Astrocyte of the cerebellum (primary cell): ENCODE results near the gene UBQLN1.

ENCODE experiments used
- DNase-seq: peaks from one replicate; pipeline ENCODE4 v3.0.0-alpha.2; 2011; ENCODE audit warnings: low read depth
- H3K4me3 ChIP-seq: 2 replicates; pipeline ENCODE4 v1.5.1; 2011; ENCODE audit warnings: mild to moderate bottlenecking, low read depth, low read length, moderate library complexity
- in situ Hi-C: cut with HindIII; loops from 2 replicates; pipeline ENCODE4 v1.10.0; 2017; ENCODE audit warnings: low sequenced_read_pairs
- TF ChIP-seq, protein P1 (sequence below): IDR thresholded peaks from 2 replicates; pipeline ENCODE4 v1.5.1; 2012; ENCODE audit warnings: low read length, low read depth, moderate library complexity, mild to moderate bottlenecking; ENCODE audit errors: missing control alignments

The UBQLN1 gene

GRCh38 chr9:83656952-83657351 lies 50.8 kb downstream of the UBQLN1 start:
- TF ChIP-seq, protein P1, sequence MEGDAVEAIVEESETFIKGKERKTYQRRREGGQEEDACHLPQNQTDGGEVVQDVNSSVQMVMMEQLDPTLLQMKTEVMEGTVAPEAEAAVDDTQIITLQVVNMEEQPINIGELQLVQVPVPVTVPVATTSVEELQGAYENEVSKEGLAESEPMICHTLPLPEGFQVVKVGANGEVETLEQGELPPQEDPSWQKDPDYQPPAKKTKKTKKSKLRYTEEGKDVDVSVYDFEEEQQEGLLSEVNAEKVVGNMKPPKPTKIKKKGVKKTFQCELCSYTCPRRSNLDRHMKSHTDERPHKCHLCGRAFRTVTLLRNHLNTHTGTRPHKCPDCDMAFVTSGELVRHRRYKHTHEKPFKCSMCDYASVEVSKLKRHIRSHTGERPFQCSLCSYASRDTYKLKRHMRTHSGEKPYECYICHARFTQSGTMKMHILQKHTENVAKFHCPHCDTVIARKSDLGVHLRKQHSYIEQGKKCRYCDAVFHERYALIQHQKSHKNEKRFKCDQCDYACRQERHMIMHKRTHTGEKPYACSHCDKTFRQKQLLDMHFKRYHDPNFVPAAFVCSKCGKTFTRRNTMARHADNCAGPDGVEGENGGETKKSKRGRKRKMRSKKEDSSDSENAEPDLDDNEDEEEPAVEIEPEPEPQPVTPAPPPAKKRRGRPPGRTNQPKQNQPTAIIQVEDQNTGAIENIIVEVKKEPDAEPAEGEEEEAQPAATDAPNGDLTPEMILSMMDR = no peak
- no peak overlapping the region for H3K4me3 ChIP-seq
- no peak for DNase-seq
- in situ Hi-C loops = no loop called here

- in situ Hi-C loops = no loop called here
These were observed 51.6 kb downstream of the UBQLN1 start for GRCh38 chr9:83656032-83656680.

DNA sequence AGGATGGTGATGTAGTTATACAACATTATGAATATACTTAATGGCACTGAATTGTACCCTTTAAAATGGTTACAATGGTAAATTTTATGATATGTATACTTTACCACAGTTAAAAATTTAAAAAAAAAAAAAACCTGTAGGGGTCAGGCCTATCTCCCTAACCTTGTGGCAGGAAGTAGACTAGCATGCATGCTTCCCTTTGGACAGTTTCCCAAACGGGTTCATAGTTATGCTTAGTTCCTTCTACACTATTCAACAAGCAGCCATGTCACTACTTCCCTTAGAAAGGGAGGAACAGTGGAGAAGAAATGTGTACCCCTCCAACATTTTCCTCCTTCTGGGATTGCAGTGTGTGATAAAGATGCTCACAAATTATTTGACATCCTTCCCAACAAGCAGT lies 52.3 kb downstream of the UBQLN1 start:
- in situ Hi-C loops = no loop called here
- no peak overlapping the region for H3K4me3 ChIP-seq
- TF ChIP-seq, protein P1 = no peak
- DNase-seq = no peak

More at GRCh38 chr9:83656032-83656680, 51.6 kb downstream of the UBQLN1 start:
- H3K4me3 ChIP-seq = no peak overlapping the region
- no peak for DNase-seq
- TF ChIP-seq, protein P1 = no peak

DNA sequence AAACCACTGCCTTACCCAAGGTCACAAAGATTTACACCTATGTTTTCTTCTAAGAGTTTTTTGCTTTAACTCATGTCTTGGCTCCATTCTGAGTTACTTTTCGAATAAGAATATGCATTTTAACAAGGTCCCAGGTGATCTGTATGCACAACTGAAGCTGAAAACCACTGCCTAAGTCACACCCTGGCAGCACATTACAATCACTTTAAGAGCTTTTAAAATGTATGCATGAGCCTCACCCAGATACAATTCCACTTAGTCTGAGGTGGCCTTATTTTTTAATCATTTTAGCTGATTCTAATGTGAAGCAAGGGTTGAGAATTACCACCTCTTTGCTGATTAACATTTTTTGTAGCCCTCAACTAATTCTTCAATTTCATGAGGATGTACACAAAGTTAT lies 55.3 kb downstream of the UBQLN1 start:
- no peak for DNase-seq
- no peak overlapping the region for H3K4me3 ChIP-seq
- in situ Hi-C loops = no loop called here
- TF ChIP-seq, protein P1 = no peak

DNA sequence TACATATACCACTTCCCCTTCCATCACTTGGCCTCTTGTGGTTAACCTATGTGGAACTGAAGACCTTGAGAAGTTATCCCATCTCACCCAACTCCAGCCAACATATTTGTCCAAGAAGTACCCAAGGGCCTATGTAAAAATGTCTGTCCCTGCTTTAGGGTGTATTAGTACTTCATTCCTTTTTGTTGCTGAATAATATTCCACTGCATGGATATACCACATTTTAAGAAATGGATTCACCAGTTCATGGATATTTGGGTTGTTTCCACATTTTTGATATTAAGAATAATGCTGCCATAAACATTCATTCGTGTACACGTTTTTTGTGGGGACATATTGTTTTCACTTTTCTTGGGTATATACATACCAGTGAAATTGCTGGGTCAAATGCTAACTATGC lies 56.2 kb downstream of the UBQLN1 start:
- DNase-seq = no peak
- TF ChIP-seq, protein P1 = no peak
- in situ Hi-C loops = no loop called here
- H3K4me3 ChIP-seq = no peak overlapping the region

- no peak overlapping the region for H3K4me3 ChIP-seq
- DNase-seq = no peak
- in situ Hi-C loops = no loop called here
- TF ChIP-seq, protein P1 = no peak
These were observed 58.2 kb downstream of the UBQLN1 start for GRCh38 chr9:83649515-83649914.
